ENCODE data around the gene TBX3.
"Not testable (repeated sequence)": the region's sequence is repeated elsewhere in the genome, so short reads cannot be mapped to it uniquely, and the experiment has no call there.

Gene TBX3

DNA sequence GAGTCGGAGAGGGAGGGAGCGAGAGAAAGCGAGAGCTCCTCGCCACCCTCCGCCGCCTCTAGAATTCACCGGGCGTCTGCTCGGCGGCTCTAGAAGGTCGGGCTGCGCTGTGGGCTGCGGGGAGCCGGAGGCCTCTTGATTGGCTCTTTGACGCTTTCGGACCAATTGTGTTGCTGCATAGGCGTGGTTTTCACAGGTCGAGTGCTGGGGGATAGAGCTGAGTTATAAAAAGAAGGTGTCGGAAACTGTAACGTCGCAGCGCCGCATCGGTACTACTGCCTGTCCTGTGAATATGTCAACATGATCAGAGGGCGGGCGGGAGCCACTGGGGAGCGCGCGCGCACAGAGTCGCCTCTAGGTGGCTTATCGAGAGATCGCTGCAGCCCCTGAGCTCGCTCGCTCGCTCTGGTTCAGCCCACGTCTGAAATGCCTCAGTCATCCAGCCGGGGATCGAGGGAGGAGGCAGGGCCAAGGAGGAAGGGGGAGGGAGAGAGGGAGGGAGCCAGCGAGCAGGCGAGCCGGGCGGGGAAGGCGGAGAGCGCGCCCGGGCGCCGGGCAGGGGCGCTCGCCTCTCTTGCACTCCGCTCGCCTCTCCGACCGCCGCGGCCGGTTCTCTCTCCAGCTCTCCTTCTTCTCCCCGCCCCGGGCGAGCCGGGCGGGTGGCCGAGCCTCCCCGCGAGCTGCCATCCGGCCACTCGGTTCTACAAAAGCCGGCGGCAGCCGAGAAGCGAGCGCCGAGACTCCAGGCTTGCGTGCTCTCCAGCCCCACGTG, at the start of gene TBX3:
TBX3 (minus strand) TSS at position 78 of the 772 bp plus-strand sequence. CDS start 975 bp downstream, outside the sequence.
- peak; percentile 99 for DNase-seq

DNA sequence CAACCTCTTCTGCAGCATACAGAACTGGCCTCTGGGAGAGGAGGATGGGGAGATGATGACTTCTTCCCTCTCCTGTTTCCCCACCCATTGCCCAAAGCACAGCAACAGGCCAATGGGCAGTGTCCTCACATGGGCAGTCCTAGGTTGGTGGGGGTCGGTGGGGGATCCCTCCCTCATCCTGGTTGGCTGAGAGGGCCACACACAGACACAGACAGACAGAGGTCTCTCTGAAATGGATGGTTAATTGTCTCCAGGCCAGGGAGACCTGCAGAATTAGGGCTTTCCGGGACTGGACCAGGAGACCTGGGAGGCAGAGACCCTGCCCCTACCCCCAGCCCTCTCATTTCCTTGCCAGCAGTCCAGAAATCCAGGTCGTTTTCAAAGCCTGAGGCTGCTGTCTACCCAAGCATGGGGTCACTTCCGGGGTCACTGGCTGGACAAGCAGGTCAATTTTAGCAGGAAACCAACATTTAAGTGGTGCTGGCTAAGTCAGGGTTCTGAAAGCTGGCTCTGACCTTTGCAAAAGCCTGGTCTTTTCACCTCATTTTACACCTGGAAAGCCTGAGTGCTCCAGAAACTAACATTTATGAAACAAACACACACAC, 48.6 kb upstream of the TBX3 start:
- no peak for DNase-seq

DNA sequence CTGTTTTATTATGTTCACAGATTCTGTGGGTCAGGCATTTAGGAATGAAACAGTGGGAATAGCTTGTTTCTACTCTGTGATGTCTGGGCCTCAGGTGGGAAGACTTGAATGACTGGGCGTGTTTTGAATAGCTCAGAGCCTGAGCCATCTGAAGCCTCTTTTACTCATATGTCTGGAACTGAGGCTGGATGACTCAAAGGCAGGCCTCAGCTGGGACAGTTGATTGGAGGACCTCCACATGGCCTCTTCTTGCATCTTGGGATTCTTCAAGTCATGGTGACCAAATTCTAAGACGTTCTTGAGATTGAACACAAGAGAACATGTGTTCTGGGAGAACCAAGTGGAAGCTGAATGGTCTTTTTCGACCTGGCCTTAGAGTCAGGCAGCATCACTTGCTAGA, 45.8 kb upstream of the TBX3 start:
- peak; percentile 48 for DNase-seq

DNA sequence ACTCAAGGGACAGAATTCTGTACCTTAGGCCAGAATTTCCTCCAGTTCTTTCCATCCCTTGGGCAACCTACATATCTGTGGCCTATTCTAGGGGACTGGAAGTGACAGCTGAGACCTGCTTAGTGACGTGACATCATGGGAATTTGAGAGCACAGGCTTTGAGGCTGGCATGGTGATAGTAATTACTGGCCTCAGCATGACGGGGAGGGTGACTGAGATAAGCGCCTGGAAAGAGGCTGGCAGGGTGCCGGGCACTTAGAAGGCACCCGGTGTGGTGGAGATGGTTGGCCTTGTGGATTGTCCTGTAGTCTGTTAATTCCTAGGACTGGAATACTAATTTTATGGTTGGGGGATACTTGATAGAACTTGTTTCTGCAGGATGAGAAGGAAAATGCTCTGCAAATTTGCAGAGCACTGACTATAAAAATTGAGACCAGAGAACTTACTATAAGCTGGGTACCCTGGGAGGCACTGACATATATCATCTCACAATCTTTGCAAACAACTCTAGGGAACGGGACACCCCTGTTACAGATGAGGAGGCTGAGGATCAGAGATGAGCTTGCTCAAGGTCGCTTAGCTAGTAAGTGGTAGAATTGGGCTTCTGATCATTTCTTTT, 42.2 kb upstream of the TBX3 start:
- no peak for DNase-seq

DNA sequence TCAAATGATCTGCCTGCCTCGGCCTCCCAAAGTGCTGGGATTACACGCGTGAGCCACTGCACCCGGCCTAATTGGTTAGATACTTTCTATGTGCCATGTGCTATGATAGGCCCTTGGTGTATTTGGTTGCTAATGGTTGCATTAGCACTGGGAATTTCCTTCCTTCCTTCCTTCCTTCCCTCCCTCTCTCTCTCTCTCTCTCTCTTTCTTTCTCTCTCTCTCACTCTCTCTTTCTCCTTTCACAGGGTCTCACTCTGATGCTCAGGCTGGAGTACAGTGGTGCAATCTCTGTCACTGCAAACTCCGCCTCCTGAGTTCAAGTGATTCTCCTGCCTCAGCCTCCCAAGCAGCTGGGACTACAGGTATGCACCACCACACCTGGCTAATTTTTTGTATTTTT, 38.2 kb upstream of the TBX3 start:
- not testable (repeated sequence) for DNase-seq

DNA sequence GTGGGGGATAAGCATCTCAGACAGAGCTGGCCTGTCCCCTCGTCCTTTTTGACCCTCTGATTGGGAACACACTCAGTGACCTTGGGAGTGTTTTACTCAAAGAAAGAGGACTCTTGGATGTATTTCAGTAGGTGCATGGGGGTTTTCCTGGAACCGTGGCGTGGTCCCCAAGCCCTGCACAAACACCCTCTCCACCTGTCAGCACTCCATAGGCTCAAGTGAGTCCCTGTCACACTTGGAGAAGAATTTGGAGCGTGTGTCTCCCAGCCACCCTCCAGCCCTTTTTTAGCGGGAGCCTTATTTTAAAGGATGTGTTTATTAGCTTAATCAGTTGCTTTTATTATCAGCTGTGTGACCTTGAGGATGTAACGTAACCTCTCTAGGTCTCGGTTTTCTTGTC, 37.3 kb upstream of the TBX3 start:
- no peak for DNase-seq

DNA sequence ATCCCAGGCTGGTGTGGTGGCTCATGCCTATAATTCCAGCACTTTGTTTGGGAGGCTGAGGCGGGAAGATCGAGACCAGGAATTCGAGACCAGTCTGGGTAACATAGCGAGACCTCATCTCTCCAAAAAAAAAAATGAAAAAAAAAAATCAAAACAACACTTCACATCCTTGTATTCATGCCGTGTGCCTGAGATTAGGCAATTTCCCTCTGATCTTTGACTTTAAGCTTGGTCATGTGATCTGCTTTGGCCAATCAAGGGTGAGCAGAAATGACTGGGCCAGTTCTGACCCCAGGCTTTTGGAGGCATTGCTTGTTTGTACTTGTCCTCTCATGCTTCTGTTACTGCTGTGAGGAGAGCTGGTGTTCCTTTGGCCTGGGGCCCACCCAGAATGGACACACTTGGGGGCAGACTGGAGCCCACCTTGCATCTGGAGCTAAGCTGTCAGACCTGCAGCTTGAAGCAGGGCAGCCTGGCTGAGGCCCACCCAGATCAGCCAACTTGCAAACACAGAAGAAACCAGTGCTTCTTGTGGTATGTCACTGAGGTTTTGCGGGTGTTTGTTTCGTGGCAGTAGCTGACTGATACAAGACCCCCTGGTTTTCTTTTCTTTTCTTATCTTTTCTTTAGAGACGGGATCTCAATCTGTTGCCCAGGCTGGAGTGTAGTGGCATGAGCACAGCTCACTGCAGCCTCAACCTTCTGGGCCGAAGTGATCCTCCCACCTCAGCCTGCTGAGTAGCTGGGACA, 29.7 kb upstream of the TBX3 start:
- DNase-seq = no peak

DNA sequence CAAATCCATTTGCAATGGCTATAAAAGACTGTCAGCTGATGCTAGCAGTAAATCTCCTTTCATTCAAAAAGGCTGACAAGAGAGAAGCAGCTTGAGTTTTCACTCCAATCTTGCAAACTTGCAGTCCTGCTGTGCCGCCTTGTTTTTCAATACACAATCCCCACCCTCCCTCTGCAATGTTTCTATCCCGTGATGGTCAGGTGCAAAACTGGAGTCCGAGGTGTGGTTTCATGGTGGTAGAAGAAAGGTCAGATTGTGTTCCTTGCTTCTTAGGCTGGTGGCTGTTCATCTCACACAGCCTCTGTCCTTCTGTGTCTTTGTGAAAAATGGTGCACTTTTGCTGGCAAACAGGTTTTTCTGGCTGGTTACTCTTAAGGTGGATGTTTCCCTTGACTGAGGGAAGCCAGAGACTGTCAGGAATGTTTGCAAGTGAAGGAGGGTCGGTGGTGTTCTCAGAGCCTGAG, 27.7 kb upstream of the TBX3 start:
- DNase-seq = no peak

DNA sequence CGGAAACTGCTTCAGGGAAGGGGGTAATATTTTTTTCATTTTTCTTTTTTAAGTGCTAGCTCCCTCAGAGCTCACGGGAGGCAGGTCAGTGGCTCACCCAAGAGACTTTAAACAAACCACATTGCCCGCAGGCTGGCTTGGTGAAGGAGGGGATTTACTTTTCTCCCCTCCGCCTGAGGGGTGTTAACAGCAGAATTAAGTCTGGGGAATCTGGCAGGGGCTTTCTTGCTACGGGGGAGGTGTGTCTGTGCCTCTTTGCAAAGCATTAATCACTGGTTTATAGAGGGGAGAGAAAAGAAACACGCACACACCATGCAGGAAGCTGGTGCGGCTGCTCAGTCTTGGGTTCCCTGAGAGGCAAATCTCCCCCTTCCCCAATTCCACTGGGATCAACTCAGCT, 26.2 kb upstream of the TBX3 start:
- no peak for DNase-seq

DNA sequence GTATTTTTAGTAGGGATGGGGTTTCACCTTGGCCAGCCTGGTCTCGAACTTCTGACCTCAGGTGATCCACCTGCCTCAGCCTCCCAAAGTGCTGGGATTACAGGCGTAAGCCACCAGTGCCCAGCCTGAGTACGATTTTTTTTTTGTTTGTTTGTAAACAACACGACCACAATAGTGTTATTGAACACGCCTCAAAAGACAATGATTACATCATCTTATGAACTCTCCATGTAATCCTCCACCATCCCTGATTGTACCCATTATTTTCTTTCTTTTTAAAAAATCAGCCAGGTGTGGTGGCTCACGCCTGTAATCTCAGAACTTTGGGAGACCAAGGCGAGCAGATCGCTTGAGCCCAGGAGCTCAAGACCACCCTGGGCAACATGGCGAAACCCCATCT, 25.1 kb upstream of the TBX3 start:
- DNase-seq = no peak

DNA sequence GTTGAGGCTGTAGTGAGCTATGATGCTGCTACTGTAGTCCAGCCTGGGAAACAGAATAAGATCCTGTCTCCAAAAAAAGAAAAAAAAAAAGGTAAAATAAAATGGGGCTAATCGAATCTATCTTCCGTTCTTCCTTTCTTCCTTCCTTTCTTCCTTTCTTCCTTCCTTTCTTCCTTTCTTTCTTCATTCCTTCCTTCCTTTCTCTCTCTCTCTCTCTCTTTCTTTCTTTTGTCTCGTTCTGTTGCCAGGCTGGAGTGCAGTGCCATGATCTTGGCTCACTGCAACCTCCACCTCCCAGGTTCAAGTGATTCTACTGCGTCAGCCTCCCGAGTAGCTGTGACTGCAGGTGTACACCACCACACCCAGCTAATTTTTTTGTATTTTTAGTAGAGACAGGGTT, 24.6 kb upstream of the TBX3 start:
- DNase-seq = not testable (repeated sequence)

DNA sequence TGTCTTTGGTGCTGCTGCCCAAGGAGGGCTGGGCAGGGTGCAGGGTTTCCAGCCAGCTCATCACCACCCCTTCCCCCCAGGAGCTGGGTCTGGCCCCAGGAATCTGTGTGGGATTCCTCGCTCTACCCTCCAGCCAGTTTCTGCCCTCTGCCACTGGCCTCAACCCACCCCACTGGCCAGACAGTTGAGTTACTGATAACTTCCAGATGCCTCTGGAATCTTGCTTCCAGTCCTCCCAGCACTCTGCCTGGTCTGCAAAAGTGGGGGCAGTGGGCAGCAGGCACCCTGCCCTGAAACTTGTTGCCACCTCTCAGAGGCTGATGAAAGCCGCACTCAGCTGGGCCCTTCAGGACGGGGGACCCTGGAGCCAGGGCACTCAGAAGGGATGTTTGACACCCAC, 20.1 kb upstream of the TBX3 start:
- no peak for DNase-seq

DNA sequence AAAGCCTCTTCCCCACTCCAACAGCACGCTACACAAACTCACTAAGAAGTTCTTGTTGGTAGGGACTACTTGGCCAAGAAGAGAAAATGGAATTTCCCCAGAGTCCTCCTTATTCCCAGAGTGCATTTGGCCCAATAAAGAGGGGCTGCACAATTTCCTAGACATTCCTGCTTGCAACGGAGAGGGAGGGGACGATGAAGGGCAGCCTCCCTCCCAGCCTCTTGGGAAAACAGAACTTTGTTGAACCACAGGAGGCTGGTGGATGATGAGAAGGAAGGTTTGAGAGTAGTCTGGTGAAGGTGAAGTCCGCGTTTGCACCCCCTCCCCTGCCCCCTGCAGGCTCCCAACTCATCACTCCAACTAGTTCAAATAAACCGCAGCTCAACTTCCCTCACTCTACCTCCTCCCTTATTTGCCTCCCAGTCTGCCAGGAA, 19.1 kb upstream of the TBX3 start:
- DNase-seq = no peak

DNA sequence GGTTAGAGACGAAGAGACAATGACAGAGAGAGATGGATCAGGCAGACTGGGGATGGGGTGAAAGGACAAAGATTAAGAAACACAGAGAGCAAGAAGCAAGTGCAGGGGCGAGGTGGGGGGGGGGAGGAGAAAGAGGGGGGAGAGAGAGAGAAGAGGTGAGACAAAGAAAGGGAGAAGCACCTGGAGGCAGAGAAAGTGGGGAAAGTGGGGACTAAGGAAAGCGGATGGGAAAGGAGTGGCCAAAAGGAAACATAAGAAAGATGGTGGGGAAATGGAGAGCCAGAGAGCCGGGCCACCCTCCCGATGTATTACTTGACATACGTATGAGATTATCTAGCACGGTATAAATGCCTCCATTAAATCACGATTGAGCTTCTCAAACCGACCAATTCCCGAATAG, 18.5 kb upstream of the TBX3 start:
- DNase-seq = no peak

DNA sequence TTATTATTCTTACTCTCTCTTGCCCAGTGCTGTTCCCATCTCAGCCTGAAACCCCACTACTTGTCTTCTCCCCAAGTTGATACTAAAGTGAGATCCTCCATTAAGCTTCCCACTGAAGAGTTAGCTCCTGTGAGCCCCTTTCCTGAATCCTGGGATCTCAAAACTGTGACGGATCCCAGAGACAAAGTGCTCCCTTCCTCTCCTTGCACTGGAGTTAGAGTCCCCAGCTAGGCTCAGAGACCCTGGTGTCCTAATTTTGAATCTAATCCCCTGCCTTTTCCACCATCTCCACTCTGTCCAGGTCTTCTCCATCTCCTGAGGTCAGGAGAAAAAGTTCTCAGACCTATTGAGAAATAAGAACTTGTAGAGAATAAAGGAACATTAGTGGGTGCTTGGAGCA, 17.6 kb upstream of the TBX3 start:
- DNase-seq = no peak

DNA sequence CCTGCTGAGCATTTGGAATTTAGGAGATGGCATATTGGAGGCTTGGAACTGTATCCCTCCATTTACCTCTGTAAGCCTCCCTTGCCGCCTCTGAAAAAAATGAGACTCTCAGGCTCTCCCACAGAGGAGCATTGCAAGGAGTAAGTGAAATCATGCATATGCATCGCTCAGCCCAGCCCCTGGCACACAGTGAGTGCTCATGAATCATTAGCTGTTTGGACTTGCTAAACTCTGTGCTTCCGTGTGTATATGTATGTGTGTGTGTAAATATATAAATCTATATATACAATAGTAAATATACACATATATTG, 17.1 kb upstream of the TBX3 start:
- DNase-seq = no peak

DNA sequence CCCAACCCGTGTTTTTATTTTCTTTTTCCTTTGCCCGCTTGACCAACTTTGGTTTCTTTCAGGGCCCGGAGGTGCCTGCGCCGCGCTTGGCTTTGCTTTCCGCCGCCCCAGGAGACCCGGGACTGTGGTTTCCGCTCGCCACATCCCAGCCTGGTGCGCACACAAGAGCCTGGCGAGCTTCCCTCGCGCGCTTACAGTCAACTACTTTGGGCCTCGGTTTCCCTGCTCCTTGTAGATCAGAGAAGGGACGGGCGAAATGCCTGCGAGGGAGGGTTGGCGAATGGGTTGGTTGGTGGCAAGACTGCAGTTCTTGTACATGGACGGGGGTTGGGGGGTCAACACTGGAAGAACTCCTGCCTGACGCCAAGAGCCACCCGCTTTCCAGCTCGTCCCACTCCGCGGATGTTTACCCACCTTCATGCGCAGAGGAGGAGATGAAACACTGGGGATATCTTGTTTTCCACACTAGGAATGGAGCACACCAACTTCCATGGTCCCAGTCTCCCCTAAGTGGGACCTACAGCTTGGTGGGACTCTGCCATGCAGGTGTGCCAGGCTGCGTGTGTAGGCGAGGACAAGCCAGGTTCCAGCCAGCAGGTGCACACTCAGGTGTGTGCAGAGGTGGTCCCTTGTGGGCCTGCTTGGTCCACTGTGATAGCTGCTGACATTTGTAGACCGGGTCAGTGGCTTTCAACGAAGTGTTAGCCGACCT, 16.6 kb upstream of the TBX3 start:
- DNase-seq = no peak

DNA sequence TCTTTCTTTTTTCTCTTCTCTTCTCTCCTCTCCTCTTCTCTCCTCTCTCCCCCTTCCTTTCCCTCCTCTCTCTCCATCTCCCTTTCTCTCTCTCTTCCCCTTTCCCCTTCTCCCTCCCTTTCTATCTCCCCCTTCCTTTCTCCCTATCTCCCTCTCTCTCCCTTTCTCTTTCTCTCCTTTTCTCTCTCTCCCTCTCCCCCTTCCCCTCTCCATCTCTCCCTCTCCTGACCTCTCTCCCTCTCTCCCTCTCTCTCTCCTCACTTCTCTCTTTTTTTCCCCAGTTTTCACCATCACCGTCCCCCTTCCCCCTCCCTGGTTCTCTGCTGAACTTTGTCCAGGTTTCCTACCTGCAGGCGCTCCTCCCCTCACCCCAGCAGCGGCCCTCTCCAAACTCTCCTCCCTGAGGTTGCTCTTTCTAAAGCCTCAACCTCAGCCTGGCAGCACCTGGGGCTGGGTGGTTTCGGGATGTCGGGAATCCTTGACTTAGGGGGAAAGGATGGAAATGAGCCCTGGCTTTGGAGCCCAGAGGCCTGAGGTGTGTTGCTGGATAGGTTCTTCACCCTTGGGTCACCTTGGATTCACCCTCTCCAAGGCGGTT, 14.7 kb upstream of the TBX3 start:
- DNase-seq = no peak

DNA sequence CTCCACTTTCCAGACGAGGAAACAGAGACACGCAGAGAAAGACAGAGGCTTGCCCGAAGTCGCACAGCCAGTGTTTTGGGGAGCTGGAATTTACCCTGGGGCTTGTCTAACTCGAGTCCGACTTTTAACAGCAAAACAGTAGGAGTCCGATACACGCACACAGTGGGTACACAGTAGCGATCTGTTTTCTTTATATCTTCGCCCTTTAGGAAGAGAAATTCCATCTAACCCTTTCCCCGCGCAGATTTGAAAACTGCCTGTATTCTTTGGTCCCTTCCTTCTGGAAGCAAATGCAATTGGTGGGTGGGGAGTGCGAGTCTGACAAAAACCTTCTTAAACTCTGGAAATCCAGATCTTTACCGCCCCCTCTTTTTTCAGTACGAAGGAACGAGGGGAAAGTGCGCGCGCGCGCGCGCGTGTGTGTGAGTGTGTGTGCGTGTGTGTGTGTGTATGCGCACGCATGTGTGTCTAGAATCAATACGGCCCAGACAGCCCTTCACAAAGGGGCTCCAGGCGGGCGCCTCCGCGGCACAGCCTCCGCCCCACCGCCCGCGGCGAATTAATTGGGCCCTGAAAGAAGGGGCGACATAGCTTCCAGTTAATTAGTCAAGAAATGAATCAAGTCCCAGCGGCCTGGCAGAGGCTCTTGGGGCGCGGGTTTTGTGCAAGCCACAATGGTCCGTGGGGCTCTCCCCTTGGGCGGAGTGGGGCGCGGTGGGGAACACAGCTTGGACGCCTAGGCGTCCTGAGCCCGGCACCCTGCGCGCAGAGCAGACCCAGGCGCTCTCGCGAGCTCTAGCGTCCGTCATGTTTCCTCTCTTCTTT, 14.0 kb upstream of the TBX3 start:
- no peak for DNase-seq

DNA sequence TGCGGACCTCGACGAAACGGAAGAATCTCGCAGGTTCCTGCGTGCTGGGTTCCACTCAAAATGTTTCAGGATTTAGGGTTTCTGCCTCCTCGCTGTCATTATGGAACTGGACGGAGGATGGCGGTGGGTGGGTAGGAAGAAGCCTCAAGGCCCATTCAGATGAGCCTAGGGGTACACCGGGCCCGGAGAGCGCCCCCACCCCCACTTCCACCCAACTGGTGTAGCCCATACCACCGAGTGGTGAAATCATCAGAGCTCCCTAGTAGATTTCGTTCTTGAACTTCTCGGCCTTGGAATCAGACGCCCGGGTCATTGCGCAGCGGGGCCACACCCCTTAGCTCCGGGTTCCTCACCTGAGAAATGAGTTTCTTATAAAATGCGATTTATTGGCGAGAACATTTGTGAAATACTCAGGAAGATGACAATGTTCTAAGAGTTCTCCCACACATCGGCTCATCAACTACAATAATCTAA, 13.3 kb upstream of the TBX3 start:
- no peak for DNase-seq

DNA sequence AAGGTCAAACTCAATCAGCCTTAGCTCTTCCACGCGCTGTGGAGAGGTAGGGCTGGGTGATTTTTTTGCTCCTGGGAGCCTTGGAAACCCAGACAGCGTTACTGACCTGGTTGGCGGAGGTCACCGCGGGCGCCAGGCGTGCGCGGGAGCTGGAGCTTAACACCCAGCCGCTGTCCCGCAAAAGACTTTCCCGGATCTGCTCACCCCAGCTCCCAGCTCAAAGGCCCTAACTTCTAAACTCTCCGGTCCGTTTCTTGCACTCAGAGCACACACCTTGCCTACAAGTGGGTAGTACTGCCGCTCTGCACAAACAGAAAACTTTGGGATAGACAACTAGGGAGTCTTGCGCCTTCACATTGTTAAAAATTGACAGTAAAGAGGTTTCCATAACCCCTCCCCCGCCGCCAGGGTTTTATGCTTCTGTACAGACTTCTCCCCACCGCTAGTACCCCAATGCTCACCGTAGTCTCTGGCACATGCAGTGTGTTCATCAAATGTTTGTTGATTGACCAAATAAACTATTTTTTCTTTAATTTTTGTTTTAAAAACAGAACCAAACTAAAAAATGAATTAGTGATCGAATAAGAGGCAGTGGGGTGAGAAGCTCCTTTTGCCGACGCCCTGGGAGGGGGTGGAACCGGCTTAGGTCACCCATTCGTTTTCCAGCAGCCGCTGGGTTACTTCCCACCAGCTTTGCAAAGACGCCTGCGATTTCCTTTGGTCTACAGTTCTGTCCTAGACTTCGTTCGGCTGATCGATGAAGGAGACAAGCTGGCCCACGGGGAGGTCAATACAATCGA, 12.7 kb upstream of the TBX3 start:
- DNase-seq = no peak

Measured in HCEC 1CT (cell line).